GM12891 (cell line): ENCODE measurements around the gene MISP3.

Experiments
- PAX5 ChIP-seq: IDR thresholded peaks from 2 replicates; pipeline ENCODE4 v1.6.1; 2011; ENCODE audit warnings: low read length, moderate library complexity, mild to moderate bottlenecking; ENCODE audit not compliant: insufficient read depth, severe bottlenecking
- POLR2A ChIP-seq: IDR thresholded peaks from 2 replicates; pipeline ENCODE4 v1.6.1; 2011; ENCODE audit warnings: low read depth, low read length, control low read depth
- POLR2AphosphoS5 ChIP-seq: IDR thresholded peaks from 2 replicates; pipeline ENCODE4 v1.6.1; 2011; ENCODE audit warnings: low read depth, low read length, control low read depth

DNA sequence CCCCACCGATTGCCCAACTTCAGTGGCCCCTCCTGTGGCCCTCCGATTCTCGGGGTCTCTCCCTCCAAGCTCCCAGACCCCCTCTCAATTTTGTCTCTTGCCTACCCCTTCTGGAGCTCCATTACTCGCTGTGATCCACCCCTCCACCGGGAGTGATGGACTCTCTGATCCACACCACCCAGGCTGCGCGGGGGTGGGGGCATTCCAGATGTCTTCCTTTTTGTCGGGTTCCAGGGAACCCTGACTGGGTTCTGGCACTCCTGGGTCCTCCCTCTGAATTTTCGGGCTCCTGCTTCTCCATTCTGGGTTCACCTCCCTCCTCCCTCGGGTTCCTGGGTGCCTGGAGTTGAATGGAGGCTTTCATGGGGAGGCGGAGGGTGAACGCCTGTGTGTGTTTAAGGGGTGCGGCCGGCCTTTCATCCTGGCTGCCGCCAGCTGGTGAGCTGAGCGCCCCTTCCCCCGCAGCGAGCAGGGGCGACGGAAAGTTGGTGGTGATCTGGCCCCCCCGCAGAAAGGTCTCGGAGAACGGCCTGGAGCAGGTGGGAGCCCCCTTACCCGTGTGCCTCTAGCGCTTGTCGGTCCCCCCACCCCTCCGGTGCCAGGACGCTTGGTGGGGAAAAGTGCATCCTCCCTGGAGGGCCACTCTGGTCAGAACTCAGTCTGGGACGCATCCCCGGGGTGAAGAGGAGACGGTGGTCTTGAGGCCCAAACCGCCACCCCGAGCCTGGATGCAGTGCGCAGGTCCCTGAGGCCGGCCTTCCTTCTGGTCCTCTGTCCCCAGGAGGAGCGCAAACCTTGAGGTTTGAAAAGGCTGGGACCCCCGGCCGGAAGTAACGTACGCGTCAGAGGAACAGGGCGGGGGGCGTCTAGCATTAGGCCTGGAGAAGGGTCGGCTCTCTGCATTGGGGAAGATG is 1.6 kb downstream of the MISP3 start:
- TF ChIP-seq POLR2AphosphoS5 (no peak), POLR2A (no peak), PAX5 (no peak)
